GM21786 (cell line): ENCODE measurements around the gene ERC1.
"Not testable (repeated sequence)": the region's sequence is repeated elsewhere in the genome, so short reads cannot be mapped to it uniquely, and the experiment has no call there.

Experiments
- ATAC-seq: cut with Tn5 transposase; IDR thresholded peaks from one replicate; pipeline ENCODE4 v1.9.1; 2021; ENCODE audit not compliant: unreplicated experiment

ERC1 gene

DNA sequence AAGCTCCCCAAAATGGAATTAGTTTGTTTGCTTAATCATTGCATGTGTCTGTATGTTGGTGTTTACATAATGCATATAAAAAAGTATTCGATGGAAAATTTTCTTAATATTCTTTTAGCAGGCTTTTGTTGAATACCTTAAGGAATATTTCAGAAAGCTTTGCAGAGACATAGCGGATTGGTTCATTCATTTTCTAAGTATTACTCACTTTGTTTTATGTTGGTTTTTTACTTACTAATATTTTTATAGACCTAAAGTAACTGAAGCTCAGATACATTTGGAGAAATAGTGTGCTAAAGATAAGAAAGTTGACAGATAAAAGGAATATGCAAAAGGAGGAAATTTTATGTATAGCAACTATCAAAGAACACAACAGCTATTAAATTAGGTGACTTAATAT, 191.0 kb downstream of the ERC1 start:
- ATAC-seq = no peak

DNA sequence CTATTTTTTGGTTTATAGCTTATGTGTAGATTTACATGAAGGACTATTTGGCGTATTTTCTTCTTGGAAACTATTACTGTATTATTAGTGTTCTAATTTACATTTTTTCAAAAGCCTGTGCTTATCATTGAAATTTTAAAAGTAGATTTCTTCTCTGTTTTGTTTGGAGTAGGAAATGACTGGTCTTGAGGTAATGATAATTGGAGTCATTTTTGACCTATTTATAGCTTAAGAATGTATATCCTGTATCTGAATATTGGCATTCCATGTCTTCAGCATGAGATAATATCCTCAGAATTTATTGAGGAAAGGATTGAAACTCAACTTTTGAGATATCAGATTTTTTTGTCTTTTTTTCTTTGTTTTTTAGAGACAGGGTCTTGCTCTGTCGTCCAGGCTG, 193.4 kb downstream of the ERC1 start:
- no peak for ATAC-seq

DNA sequence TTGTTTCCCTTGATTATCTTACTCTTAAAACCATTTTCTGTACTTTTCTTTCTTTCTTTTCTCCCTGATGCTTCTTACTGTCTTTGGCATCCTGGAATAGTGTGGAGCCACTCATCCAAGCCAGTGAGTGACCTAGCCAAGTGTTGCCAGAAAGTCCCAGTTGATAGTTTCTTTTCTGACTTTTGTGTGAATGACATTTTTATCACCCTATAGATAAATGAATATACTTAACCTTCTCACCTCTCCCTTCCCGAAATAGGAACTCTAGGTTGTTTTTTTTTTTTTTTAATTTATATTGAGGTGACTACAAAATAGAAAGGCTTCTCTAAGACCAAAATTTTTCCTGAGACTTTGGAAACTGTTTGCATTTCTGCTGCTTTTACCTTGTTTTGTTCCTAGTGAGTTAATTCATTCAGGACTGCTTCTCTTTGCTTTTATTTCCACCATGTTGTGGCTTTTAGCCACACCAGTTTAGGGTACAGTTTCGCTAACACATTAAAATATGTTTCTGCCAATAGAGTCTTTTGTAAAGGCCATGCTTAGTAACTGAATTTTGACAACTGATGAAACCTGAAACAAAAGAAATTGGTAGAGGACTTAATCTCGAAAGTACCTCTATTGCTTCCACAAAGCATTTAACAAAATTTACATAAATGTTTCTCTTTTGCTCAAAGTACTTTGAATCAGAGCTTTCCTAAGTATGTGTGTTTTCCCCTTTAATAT, 194.6 kb downstream of the ERC1 start:
- no peak for ATAC-seq

DNA sequence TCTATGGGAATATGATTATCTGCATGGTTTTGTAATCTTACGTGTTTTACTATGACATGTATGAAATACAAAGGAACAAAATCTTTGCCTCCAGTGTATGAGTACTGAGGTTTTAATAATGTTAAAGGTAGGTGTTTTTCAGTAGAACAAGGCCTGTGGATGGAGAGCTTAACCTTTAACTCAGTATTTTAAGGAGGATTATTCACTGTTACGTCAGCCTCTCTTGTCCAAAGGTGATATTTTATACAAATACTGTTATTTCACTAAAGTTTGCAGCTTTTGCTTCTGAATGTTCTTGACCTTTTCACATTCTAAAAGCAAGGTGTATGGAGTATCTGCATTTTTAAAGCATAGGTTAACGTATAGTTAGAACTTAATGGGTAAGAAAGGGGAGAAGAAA, 195.3 kb downstream of the ERC1 start:
- ATAC-seq = no peak

DNA sequence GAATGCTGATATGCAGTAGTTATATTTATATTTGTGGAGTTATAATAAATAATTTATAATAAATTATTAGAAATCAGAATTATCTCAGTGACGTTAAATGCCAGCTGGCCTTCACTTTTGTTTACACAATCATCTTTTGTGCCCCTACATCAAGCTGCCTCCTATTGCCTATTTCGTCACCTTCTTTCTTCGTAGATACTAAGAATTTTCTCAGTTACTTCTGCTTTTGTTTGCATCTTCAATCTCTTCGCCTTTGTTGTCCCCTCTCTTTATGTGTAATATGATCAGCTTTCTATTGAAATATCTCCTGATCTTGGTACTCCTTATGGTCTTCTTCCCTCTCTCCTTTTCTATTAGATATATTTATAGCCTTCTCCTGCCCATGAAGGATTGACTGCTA, 197.0 kb downstream of the ERC1 start:
- ATAC-seq = no peak

DNA sequence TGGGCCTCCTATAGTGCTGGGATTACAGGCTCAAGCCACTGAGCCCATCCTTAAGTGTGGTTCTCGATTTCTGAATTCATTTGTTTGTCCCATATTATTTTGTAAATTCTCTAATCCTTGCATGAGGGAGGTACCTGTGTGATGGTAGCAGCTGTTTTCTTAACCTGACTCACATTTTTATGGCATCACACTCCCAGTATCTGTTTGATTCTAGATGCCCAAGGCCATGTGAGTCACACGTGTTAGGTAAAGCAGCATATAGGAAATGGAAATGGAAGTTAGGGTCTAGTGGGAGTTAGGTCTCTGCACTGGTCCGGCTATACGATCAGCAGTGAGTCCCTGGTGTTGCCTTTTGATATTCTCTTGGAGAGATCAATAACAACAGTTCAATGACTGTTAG, 198.1 kb downstream of the ERC1 start:
- no peak for ATAC-seq

DNA sequence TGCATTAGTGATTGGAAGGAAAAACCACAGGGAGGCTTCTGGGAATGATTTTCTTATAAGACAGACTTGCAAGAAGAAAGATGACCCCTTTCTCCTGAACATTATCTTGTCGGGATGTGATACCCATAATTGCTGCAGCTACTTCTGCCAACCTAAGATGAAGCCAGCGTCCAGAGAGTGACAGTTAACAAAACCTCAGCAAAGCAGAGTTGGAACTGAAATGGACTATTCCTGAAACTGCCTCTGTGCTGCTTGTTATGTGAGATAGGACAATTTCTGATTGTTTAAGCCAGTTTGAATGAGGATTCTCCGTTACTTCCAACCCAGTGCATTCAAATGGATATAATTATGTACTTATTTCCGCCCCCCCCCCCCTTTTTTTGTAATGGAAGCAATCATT, 204.5 kb downstream of the ERC1 start:
- no peak for ATAC-seq

DNA sequence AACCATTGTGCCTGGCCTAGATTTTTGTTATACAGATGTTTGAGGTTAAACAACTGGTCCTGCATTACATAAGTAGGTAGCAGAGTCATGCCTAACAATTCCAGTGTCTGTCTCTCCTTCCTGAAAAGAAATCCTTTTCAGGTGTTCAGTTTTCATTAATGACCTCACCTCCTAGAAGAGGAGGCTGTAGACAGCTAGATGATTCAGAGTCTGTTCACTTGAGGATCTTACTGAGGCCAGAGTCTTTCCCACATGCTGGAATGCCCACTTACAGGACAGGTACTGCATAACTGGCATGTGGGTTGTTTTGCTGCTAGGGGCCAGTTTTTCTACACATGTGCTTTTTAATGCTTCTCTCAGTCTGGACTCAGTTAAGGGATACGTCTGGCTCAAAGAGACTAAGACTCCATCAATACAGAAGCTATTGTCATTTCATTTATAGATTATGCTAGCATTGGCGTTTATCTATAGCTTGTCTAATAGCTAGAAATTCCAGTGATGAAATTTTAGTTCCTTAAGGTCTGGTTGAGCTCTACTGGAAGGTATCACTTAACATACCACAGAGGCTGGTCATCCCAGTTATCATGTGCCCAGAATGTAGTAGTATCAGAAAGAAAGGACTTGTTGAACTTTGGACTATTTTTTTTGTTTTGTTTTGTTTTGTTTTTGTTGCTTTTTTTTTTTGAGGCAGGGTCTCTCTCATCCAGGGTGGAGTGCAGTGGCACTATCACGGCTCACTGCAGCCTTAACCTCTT, 206.4 kb downstream of the ERC1 start:
- ATAC-seq = no peak

DNA sequence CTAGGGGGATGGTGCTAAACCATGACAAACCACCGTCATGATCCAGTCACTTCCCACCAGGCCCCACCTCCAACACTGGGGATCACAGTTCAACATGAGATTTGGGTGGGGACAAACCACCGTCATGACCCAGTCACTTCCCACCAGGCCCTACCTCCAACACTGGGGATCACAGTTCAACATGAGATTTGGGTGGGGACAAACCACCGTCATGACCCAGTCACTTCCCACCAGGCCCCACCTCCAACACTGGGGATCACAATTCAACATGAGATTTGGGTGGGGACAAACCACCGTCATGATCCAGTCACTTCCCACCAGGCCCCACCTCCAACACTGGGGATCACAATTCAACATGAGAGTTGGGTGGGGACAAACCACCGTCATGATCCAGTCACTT, 207.8 kb downstream of the ERC1 start:
- ATAC-seq = not testable (repeated sequence)

DNA sequence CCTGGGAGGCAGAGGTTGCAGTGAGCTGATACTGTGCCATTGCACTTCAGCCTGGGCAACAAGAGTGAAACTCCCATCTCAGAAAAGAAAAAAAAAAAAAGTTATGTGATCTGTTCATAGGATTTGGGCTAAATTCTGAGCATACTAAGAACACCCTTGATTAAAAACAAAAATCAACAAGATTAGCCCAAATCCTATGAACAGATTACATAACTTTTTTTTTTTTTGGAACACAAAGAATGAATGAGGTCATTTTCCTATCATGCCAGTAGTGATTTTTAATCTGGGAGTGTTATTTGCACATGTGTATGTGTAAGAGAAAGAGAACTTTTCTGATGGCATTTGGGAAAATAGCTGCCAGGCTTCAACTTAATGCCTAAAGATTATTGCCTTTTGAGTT, 208.7 kb downstream of the ERC1 start:
- no peak for ATAC-seq

DNA sequence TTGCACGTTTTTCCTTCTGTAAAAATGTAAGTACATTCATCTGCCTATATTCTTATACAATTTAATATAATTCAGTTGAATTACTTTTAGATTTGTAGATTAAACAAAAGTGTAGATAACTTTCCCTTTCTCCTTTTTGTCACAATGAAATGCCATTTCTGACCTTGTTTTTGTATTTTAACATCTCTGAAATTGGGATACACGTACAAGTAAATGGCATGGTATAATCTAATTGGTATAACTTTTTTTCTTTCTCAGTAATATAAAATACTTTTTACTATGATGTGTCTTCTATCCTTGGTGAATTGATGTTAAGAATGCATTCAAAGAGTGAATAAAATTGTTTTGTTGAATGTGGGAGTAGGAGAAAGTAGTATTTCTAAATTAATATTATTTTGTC, 210.0 kb downstream of the ERC1 start:
- no peak for ATAC-seq

DNA sequence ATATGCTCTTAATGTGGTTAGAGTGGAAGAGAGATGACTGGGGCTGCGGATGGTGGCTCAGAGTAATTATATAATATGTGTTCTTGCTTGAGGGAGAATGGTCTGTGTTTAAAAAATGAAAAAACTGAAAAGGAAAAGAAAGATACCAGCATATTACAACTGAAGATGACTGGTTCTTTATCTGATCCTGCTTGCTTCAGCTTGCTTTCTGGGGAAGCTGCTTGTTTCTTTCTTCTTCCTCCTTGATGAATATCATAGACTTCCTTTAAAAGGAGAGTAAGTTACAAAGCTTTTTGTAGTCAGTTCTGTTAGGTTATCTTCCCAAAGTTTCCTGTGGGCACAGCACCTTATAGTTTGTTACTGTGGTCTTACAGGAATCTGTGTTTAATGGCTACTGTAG, 210.9 kb downstream of the ERC1 start:
- ATAC-seq = no peak

DNA sequence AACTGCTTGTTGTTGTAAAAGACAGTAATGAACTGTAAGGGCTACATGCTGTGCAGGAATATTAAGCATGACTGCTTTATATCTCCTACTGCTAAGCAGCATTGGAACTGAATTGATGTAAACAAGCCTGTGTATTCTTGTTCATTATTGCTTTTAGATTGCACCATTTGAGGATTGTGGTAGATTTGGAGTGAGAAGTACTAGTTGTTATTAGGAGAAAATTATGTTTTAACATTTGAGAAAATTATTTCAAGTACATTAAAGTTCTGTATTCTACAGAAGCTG, 212.7 kb downstream of the ERC1 start:
- no peak for ATAC-seq

DNA sequence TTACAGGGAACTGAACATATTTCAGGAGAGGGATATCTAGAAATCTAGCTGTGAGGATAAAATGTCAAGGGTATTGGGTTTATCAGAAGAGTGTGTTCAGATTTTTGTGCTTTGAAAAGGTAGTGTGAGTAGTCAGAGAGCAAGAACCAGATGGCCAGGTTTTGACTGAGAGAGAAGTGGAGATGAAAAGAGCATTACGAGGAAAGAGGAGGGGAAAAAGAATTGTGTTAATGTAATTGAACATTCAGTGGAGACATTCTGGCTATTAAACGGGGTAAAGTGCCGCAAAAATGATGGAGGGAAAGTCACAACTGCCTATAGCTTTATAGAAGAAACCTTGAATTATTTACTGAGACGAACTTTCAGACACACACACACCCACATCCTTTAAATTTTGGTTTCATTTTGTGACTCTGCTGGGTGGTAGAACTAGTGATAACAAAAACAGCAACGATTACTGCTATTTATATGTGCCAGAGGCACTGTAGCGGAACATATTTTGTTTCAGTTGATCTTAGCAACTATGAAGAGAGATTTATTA, 213.6 kb downstream of the ERC1 start:
- peak; percentile 74 for ATAC-seq

DNA sequence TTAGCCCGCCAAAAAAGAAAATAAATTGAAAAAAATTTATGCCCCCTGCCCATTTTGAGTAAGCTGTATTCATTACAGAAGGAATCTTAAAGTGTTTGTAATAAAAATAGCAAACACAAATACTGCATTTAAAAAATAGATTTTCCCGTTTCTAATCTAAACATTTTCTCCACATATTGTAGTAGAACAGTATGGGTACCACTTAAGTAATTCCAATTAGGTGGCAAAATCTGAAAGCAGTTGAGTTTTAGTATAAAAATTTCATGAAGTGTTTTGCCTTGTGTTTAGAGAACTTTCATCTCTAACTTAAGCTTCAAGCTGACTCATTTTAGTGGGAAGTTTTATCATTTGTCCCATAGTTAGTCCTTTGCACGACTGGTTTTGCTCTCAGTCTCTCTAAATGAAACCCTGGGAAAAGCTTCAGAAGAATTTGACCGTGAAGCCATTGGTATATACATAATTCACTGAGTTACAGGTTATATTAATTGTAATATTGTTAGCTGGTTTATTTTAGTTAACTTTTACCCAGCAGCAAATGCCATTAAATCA, 214.6 kb downstream of the ERC1 start:
- no peak for ATAC-seq

DNA sequence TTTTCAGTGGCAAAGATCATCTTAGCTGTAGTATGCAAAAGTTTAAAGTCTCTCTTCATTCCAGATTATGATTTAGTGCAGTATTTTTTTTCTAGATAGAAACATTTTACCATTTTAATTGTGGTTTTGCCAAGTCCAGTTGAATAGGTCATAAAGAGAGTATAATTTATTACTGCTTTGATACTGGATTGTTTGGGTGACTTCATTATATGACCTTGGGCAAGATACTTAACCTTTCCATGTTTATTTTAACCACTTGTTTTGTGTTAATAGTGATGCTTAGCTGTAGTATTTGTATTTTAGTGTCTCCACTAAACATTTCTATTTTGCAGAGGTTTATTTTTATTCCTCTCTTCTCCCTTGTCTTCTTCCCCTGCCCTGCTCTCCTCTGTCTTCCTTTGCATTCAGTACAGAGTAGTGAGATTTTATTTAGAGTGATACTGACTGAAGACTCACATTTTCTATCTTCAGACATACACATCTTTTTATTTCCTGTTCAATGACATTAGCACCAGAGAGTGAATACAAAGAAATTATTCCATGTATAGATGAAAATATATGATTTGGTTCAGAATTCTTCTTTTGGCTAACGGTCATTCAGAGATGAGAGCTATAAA, 215.2 kb downstream of the ERC1 start:
- no peak for ATAC-seq

DNA sequence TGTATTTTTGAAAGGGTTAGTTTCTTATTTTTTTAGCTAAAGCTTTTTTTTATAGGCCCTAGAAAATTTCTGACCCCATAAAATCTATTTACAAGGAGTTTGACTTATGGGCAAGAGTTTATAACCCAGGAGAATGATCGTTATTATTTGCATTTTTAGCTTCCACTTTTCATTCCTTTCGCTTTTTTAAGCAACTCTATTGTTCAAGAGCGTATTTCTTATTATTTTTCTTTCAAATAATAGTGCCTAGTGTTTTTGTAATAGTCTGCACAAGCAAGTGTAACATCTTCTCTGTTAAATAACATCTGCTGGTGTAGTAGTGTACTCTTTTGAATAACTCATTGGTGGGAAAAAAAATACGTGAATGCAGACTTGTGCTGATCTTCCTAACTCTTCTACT, 216.3 kb downstream of the ERC1 start:
- no peak for ATAC-seq

DNA sequence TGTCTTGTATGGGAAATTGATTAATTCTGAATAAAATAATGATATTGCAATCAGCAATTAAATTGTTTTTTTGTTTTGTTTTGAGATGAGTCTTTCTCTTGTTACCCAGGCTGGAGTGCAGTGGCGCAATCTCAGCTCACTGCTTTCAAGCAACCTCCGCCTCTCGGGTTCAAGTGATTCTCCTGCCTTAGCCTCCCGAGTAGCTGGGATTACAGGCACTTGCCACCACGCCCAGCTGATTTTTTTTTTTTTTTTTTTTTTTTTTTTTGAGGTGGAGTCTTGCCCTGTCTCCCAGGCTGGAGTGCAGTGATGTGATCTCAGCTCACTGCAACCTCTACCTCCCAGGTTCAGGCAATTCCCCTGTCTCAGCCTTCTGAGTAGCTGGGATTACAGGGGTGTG, 217.7 kb downstream of the ERC1 start:
- ATAC-seq = not testable (repeated sequence)

DNA sequence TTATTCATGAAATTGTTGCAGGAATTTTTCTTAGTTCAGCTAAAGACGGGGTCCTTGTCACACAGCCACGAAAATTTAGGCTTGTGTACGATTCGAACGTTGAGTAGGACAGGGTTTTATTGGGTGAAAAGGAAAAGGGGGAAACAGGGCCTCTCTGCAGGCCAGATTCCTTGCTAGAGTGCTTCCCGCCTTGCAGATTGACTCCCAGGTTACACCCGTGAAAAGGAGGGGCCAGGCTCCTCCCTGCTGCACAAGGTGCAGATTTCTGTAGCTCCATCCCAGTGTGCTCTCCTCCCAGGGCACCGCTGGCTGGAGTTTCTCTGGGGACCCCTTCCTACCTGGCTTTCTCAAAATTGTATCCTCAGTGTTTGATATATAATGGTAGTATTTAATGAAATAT, 221.5 kb downstream of the ERC1 start:
- ATAC-seq = no peak

DNA sequence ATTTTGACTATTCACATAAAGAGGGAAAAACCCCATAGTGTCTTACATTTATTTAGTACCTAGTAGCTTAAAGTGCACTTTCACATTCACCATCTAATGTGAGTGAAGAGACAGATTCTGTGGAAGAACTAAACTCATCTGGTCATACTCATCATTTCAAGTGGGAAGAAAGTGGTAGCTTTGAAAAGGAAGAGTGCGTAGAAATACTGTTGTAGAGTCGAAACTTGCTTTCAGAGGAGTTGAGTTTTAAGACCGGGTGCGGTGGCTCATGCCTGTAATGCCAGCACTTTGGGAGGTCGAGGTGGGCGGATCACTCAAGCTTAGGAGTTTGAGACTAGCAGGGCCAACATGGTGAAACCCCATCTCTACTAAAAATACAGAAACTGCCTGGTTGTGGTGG, 222.2 kb downstream of the ERC1 start:
- no peak for ATAC-seq

DNA sequence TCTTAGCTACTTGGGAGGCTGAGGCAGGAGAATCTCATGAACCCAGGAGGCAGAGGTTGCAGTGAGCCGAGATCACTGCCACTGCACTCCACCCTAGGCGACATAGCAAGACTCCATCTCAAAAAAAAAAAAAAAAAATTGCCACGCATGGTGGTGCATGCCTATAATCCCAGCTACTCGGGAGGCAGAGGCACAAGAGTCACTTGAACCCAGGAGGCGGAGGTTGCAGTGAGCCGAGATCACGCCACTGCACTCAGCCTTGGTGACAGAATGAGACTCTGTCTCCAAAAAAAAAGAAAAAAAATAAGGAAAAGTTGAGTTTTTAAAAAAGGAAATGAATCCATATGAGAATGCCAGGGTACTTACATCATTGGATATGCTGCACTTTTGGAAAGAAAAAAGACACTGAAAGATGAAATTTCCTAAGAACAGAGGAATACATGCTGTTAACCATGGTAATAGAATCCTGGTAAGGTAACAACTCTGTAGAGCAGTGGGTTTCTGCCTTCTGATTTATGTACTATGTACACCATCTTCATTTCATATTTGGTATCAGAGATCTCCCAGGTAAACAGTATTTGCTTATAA, 222.7 kb downstream of the ERC1 start:
- no peak for ATAC-seq

DNA sequence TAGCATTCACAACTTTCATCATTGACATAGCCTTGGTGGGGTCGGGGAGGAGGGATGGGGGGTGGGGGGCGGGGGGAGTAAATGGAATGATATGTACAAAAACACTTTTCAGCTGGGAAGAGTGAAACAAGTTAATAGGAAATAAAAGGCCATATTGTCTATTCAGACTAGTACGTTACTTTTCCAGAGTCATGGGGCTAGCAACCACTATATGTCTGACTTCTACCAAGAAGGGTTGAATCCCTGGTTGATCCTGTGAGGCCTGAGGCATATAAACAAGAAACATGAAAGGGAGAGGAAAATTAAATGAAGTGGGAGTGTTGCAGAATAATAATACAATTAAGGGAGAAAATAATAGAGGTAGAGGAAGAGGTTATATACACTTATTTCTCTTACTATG, 225.5 kb downstream of the ERC1 start:
- no peak for ATAC-seq
